ENCODE data around the gene NECTIN1. TPM values are rescaled to one million over a fixed set of nuclear protein-coding genes. Genes with fewer than 3 reads are reported as not detected.

Gene NECTIN1
- total RNA-seq, 1 donor, result 12.7 TPM

DNA sequence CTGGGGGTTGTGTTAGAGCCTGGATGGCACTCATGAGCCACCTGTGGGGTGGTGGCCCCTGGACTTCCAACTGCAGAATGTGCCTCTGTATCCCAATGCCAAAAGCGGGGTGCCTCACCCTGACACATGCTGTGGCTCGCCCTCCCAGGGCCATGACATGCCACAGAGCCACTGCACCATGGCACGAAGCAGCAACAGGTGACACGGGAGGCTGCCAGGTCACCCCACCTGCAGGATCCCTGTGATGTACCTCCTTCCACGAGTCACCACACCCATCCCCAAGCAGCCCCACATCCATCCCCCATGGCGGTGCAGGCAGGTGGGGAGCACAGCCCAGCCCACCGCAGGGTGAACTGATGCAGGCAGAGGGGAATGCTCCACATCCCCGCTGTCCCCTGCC, 14.8 kb downstream of the NECTIN1 start:
- DNase-seq (ENCODE audit: low read depth in 2 of 3, low spot score in 2 of 3), result no peak

DNA sequence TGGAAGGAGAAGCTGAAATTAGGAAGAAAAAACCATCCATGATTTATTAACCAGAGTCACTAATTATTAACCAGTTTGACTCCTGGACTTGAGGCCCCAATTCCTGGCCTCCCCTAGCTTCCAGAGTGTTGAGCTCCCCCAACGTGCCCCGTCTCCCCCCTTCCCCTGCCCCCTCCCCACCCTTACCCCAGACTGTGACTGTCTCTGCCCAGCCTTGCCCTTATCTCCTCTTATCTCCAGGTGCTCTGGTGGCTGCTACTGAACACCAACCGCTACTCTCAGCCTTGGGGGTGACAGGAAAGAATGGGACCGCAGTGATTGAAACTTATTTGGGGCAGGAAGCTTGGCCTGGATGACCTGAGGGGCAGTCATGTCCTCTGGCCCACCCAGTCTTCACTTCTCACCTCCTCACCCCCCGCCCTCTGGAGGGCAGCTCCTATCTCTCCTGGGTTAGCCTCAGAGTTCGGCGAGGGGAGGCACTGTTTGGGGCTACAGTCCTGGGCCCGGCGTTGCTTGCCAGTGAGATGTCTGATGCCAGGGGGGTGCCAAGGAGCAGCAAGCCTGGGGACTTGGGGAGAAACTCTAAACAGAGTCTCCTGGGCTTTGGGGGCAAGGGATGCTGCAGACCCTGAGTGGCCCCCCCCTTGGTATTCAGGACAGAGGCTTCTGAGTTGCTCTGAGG, 15.5 kb downstream of the NECTIN1 start:
- no peak for DNase-seq (ENCODE audit: low read depth in 2 of 3, low spot score in 2 of 3)

DNA sequence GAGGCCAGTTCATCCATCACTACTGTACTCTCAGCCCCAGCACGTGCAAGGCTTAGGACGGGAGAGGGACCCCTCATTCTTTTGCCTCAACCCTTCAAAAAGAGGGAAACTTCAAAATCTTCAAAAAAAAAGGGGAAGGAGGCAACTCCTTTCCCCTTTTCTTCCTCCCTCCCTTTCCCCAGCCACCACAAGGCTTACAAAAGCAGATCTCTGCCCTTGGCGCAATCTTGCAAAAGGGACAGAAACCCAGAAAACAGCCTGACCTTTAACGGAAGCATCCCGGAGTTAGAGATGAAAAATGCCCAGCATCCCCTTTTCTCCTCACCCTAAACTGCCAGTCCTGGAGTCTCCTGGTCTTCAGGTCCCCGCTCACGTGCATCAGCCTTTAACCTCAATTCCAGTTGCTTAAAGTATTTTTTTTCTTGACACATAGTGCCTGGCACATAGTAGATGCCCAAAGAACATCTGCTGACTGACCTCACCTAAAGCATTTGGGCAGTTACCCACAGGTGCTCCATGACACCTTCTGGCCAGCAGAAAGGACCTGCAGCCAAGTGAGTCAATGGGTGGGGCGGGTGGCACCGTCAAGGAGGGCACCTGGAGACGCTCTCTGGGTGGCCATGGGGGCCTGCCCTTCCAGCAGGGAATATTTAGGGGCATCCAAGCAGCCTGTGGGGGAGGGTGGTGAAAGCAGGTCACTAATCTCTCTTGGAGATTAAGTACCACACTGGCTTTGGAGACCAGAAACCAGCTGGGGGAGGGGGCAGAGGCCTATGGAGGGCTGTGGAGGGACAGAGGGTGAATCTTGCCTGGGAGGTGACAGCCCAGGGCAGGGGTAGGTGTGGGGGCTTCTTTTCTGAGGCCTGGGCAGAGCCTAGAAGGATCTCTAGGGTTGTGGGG, 16.3 kb downstream of the NECTIN1 start:
- DNase-seq (ENCODE audit: low read depth in 2 of 3, low spot score in 2 of 3), result peak in 1 of 3 donors; percentile 26

DNA sequence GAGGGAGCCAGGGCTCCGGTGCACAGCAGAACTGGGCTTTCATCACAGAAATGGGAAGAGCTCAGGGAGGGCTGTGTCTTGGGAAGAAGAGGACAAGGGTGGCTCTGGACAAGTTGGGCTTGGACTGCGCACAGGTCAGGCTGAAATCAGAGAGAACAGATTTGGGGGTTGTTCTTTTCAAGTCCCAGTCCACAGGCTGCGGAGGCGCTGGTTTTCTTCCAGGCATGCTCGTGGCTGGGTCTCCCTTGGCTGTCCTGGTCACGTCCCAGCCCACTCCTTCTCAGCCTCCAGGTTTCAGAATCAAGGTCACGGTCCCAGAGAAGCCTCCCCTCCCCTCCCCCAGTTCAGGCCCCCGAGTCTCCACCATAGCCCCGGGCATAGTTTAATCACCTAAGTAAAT, 17.0 kb downstream of the NECTIN1 start:
- no peak for DNase-seq (ENCODE audit: low read depth in 2 of 3, low spot score in 2 of 3)

DNA sequence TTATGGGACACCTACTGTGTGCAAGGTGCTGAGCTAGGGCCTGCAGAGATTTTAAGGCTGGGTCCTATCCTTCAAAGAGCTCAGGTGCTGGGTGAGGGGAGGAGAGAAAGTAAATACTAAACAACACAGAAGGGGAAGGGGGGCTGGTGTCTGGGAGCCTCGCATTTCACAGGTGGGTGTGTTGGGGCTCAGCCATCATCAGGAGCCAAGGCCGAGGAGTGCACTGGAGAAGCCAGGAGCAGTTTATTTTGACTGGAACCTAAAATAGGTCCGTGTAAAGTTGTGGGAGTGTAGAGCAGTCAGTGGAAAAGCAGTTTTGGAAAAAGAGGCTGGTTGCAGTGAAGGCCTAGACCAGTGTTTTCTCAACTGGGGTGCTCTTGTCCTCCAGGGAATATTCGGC, 17.5 kb downstream of the NECTIN1 start:
- no peak for DNase-seq (ENCODE audit: low read depth in 2 of 3, low spot score in 2 of 3)

DNA sequence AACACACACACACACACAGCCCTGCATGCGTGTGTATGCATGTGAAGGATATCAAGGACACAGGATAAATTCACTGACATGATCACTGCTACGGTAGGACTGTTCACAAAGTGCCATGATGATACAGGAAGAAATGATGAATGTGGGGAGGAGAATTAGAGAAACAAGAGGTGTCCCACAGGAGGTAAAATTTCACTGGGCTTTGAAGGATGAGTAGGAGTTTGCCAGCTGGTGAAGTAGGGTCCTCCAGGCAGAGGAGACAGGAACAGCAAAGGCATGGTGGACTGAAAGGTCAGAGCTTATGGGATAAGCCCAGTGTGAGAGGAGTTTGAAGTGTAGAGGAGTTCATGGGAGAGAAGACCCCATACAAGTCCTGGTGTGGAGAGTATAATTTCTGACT, 18.6 kb downstream of the NECTIN1 start:
- no peak for DNase-seq (ENCODE audit: low read depth in 2 of 3, low spot score in 2 of 3)

DNA sequence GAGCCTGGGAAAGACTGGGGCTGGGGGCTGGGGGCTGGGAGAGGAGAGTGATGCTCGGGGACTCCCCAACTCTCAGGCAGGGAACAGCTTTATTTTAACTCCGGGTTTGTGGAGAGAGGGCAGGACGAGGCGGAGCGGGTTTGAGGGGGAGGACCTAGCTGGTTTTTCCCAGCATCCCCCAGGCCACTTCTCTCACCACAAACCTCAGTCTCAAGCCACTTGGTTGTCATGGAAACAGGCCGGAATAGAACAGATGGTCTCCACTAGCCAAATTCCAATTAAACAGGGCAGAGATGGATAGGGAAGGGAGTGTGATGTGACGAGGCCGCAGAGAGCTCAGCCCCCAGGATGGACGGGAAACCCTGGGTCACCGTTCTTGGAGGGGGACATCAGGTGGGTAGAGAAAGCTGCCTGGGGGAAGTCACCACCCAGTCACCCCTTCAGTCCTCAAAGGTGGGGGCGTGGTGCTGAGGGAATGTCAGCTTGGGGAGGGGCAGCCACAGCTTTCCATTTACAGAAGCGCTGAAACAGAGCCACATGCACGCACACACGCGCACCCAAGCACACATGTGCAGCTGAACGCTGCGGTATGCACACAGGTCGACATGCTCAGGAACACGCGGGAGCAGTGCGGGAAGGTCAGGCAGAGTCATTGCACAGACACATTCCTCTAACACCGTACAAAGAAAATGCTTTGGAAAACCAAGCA, 19.2 kb downstream of the NECTIN1 start:
- peak in 2 of 3 donors; percentile 71 to 87 for DNase-seq (ENCODE audit: low read depth in 2 of 3, low spot score in 2 of 3)

DNA sequence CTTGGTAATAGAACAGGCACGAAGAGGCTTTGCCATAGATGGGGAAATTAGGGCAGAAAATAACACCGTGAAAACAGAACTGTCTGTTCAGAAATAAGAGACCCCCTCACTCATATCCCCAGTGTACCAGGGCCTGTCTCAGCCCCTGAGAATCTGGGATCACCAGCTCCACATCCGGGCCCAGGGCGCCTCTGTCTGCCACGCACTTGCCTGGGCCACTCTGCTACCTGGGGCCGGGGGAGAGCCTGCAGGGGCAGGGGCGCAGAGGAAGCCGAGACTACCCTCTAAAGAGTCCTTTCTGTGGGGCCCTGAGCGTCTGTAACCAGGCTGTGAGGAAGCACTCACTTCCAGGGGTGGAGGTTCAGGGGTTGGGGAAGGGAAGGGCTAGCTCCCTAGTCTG, 19.8 kb downstream of the NECTIN1 start:
- no peak for DNase-seq (ENCODE audit: low read depth in 2 of 3, low spot score in 2 of 3)

DNA sequence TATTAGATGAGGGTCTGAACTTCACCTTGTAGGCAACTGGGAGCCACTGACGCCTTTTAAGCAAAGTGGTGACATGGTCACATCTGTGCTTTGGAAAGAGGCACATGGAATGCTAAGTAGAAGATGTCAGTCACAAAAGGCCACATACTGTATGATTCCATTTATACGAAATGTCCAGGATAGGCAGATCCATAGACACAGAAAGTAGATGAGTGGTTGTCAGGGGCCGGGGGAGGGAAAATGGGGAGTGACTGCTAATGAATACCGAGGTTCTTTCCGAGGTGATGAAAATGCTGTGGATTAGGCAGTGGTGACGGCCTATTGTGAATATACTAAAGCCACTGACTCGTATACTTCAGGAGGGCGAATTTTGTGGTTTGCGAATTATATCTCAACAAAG, 20.6 kb downstream of the NECTIN1 start:
- DNase-seq (ENCODE audit: low read depth in 2 of 3, low spot score in 2 of 3), result no peak

DNA sequence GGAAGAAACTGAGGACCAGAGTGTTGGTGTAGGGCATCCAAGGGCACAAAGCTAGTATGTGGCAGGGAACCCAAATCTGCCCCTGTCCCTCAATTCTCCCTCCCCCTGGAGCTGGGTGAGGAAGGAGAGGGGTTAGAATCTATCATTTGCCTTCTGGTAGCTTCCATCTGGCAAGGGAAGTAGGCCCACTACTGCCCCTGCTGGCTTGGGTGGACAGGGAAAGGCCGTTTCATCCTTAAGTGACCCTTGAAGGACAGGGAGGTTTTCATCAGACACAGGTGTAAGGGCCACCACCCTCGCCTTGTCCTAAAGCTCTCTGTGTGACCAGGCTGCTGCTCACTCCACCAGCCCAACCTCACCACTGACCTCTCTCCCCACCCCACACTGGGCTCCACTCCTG, 22.1 kb downstream of the NECTIN1 start:
- DNase-seq (ENCODE audit: low read depth in 2 of 3, low spot score in 2 of 3), result no peak

DNA sequence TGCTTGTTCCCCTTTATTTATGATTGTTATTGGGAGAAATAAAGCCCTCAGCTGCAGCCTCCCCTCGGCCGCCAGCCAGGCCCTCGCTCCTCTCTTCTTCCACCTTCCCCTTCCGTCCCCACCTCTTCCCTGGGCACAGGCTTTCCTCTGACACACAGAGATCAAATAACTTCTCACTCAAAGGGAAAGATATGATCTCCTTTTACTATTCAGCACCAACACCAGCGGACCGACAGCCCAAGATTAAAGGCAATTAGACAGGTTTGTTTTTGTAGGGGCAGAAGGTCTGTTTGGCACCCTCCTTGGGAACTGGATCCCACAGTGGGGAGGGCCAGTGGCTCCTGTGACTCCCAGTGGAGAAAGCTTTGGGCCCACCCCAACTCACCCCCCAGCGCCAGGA, 23.0 kb downstream of the NECTIN1 start:
- DNase-seq (ENCODE audit: low read depth in 2 of 3, low spot score in 2 of 3), result no peak

DNA sequence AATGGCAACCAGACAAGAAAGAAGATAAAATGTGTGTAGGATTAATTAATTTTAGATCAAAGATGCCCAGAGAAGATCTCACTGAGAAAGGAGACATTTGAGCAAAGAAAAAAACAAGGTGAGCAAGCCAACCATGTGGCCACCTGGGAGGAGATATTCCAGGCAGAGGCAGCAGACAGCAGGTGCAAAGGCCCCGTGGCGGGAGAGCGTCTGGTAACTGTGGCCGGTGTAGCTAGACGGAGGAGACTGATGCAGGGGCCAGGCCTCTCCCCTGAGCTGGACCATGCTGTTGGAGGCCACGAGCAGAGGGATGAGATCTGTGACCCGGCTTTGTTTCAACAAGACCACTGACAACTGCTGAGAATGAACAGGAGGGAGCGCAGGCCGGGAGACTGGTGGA, 23.6 kb downstream of the NECTIN1 start:
- DNase-seq (ENCODE audit: low read depth in 2 of 3, low spot score in 2 of 3), result no peak

DNA sequence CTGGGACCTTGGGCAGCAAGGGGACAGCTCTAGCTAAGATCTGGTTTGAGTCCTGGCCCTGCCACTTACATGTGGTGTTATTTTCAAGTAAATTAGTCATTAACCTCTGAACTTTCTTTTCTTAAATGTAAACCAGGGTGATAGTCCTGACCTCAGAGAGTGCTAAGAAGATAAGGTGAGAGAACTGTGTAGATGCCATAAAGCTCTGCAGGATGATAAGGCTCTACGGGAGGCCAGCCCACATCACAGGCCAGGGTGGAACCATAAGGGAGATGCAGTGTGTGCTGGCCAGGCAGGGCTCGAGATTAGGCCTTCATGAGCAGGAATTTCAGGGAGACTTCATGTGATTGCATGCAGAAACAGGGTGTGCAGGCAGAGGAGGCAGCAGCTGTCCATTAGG, 24.2 kb downstream of the NECTIN1 start:
- DNase-seq (ENCODE audit: low read depth in 2 of 3, low spot score in 2 of 3), result no peak

DNA sequence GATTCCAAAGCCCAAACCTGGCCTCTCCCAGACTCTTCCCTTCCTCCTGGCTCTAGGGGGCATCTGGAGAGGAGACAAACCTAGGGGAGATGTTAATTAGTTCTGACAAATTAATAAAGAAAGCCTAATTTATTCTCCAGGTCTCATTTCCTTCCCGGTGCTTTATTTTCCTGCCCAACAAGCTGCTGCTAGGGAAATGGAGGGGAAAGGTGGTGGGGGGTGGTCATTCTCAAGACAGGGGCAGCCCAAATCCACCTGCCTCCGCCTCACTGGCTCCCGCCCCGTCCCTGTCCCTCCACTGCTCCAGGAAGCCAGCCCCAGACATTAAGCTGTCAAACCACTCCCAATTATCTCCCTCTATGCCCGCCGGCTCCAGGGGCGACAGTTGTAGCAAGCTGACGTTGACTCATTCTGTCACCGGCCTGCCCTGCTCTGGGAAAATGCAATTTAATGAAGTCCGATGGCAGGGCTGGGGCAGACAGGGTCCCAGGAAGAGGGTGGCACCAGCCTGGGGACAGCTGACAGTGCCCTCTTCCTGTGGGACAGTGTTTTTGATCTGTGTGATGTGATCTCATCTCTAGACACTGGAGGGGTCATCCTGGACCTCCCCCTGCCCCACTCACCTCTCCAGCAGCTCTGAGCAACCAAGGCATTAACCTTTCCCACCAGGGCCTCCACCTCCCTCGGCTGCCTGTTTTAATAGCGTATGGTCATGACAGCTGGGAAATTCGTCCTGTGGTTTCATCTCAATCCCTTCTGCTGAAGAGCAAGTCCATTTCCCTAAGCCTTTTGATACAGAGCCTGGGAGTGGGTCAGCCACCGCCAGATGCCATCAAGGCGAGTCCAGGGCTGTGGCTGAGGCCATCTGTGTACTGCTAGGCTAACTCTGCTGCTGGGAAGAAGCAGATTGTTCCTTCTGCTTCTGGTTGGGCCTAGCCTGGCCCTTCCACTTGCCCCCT, 27.1 kb downstream of the NECTIN1 start:
- DNase-seq (ENCODE audit: low read depth in 2 of 3, low spot score in 2 of 3), result no peak

DNA sequence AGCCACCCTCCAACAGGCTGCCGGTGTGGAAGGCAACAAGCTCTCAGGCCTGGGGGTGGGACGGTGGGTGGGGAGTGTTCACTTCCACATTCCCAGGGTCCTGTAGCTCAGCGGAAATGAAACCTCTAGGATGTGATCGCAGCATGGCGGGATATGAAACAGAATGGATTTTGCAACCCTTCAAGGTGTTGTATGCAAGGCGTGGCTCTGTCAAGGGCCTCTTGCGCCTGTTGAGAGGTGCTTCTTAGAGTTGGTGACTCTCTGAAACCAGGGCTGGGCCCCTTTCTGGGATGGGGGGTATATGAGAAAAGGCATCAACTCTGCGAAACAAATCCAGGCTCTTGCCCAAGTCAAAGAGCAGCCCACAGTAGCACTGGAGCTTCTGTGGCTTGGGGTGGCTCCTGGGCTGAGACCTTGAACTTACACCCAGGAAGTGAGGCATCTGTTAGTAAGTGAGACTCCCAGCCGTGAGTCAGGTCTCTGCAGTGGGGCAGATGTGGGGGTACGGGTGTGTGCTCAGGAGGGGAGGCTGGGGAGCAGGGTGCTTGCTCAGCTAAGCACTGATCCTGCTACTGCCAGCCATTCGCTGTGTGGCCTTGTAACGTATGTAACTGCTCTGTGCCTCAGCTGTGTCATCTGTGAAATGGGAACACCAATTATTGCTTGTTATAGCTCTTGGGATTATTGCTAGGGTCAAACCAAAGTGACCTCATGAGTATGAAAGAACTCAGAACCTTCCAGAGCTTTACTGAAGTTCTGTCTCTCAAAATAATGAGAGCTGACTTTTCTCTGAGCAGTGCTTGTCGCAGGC, 28.3 kb downstream of the NECTIN1 start:
- DNase-seq (ENCODE audit: low read depth in 2 of 3, low spot score in 2 of 3), result no peak

DNA sequence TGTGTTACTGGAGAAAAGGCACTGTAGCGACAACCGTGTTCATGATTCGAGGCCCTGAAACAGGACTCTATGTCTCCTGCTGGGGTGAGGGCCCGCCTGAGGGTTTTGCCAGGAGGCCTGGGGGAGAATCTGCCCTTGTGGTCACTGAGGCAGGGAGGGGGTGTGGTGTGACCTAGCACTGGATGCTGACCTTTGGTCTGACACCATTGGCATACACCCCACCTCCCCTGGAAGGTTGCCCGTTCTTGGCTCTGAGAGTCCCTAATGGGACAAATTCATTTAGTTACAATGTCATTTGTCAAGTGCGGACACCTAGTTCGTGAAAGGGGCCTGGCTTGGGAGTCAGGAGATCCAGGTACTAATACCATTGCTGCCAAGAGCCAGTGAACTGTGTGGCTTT, 29.0 kb downstream of the NECTIN1 start:
- DNase-seq (ENCODE audit: low read depth in 2 of 3, low spot score in 2 of 3), result no peak

DNA sequence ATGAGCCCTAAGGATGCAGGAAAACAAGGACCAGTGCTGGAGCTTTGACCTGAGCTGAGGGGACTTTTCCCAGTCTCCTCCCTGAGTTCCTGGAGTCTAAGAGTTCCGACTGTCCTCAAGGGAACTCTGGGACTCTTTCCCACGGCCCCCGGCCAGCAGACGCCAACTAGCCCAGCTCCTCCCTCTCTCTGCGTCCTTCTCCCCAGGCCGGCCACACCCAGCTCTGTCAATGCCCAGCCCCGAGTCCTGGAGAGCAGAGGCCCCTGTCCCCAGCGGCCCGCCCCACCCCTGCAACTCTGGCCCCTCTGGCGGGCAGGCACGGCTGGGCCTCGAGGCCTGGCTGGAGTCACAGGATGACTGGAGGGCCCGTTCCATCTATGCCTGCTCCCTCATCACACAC, 29.8 kb downstream of the NECTIN1 start:
- DNase-seq (ENCODE audit: low read depth in 2 of 3, low spot score in 2 of 3), result no peak

DNA sequence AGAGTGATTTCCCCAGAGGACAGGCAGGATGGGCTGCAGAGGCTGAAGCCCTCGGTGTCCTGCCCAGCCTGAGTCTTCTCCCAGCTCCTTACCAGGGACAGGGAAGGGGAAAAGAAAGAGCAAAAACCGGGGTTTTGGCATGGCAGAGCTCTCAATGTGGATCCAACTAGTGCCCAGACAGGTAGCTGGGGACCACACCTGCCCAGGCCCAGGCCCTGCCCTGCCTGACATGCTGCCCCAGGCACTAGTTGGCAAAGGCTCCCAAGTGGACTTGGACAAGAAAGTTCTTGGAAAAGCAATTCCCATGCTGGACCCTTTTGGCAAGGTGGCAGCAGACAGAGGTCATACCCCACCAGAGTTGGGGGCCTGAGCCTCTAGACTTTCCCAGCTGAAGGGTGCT, 31.1 kb downstream of the NECTIN1 start:
- no peak for DNase-seq (ENCODE audit: low read depth in 2 of 3, low spot score in 2 of 3)

DNA sequence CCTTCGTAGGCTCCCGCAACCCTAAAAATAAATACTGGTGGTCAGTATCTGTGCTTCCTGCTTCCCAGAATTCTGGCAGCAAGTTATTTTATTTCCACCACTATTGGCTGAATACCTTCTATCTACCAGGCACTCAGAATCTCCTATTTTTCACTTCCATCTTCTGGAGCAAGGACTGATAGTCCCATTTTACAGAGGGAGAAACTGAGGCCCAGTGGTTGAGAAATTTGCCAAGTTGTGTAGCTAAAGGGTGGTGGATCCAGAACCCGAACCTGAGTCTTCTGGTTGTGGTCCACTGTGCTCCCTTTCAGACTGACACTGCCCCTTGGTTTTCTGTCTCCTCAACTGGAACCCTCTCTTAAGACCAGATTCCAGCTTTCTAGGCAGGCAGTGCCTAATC, 31.6 kb downstream of the NECTIN1 start:
- DNase-seq (ENCODE audit: low read depth in 2 of 3, low spot score in 2 of 3), result no peak
